Neural cell (in vitro differentiated cells): ENCODE measurements around the gene IGF1. TPM values are rescaled to one million over a fixed set of nuclear protein-coding genes. Genes with fewer than 3 reads are reported as not detected.

Experiments used
- H2AFZ ChIP-seq: fragments of 200-600, 300-800 bp; sonication (generic), shearing (Covaris generic); 2 replicates; pipeline ENCODE4 v1.6.0; 2014; ENCODE audit warnings: low read depth, mild to moderate bottlenecking, antibody characterized with exemption, low read length, moderate library complexity
- H3F3A ChIP-seq: fragments of 200-600 bp; shearing (Covaris generic); 2 replicates; pipeline ENCODE4 v1.6.1; 2016; ENCODE audit warnings: mild to moderate bottlenecking, moderate library complexity, mixed read lengths, antibody characterized with exemption, low read length; ENCODE audit not compliant: insufficient read depth, poor library complexity, severe bottlenecking
- H3K27ac ChIP-seq: fragments of 200-600, 300-800 bp; sonication (generic), shearing (Covaris generic); 2 replicates; pipeline ENCODE4 v1.5.1; 2014; ENCODE audit warnings: mild to moderate bottlenecking, low read length, moderate library complexity
- H3K27me3 ChIP-seq: fragments of 300-800, 200-600 bp; sonication (generic), shearing (Covaris generic); 2 replicates; pipeline ENCODE4 v1.6.0; 2014; ENCODE audit warnings: mild to moderate bottlenecking, low read depth, low read length, moderate library complexity; ENCODE audit not compliant: insufficient read depth
- H3K36me3 ChIP-seq: fragments of 300-800, 200-600 bp; sonication (generic), shearing (Covaris generic); 2 replicates; pipeline ENCODE4 v1.5.1; 2014; ENCODE audit warnings: mild to moderate bottlenecking, antibody characterized with exemption, low read length, moderate library complexity; ENCODE audit not compliant: insufficient read depth
- H3K4me2 ChIP-seq: fragments of 300-800, 200-600 bp; sonication (generic), shearing (Covaris generic); 2 replicates; pipeline ENCODE4 v1.6.0; 2014; ENCODE audit warnings: mild to moderate bottlenecking, low read length
- H3K4me3 ChIP-seq: fragments of 300-800, 200-600 bp; sonication (generic), shearing (Covaris generic); 2 replicates; pipeline ENCODE4 v1.5.1; 2014; ENCODE audit warnings: mild to moderate bottlenecking, low read length, moderate library complexity
- H3K79me2 ChIP-seq: fragments of 200-600 bp; shearing (Covaris generic); replicated peaks from 2 replicates; pipeline ENCODE4 v1.6.0; 2014; ENCODE audit warnings: mild to moderate bottlenecking, low read length, moderate library complexity; ENCODE audit not compliant: insufficient read depth
- H3K9ac ChIP-seq: fragments of 300-800, 200-600 bp; sonication (generic), shearing (Covaris generic); 2 replicates; pipeline ENCODE4 v1.6.1; 2016; ENCODE audit warnings: mild to moderate bottlenecking, low read length, mixed read lengths
- H3K9me2 ChIP-seq: fragments of 200-600 bp; shearing (Covaris generic); 2 replicates; pipeline ENCODE4 v1.6.1; 2016; ENCODE audit warnings: mild to moderate bottlenecking, low read length, mixed read lengths; ENCODE audit not compliant: insufficient read depth
- H3K9me3 ChIP-seq: fragments of 200-600, 300-800 bp; sonication (generic), shearing (Covaris generic); 2 replicates; pipeline ENCODE4 v1.6.1; 2016; ENCODE audit warnings: mild to moderate bottlenecking, mixed run types, low read length, moderate library complexity, mixed read lengths
- H4K20me1 ChIP-seq: fragments of 200-600 bp; shearing (Covaris generic); 2 replicates; pipeline ENCODE4 v1.6.1; 2016; ENCODE audit warnings: mild to moderate bottlenecking, mixed run types; ENCODE audit not compliant: insufficient read depth
- EP300 ChIP-seq: fragments of 450-650 bp; conservative IDR thresholded peaks from 2 replicates; pipeline ENCODE4 v1.6.1; 2014; ENCODE audit warnings: antibody characterized with exemption, mild to moderate bottlenecking, moderate library complexity; ENCODE audit not compliant: poor library complexity, severe bottlenecking
- EZH2 ChIP-seq: fragments of 200-600, 300-800 bp; shearing (Covaris generic), sonication (generic); IDR thresholded peaks from 2 replicates; pipeline ENCODE4 v1.6.1; 2014; ENCODE audit warnings: antibody characterized with exemption, low read length, borderline replicate concordance, mild to moderate bottlenecking; ENCODE audit not compliant: insufficient read depth, poor library complexity, severe bottlenecking
- MXI1 ChIP-seq: fragments of 450-650 bp; conservative IDR thresholded peaks from 2 replicates; pipeline ENCODE4 v1.6.1; 2014; ENCODE audit warnings: antibody characterized with exemption, mild to moderate bottlenecking; ENCODE audit not compliant: poor library complexity, severe bottlenecking
- POLR2AphosphoS5 ChIP-seq: IDR thresholded peaks from 2 replicates; pipeline ENCODE4 v1.6.1; 2012
- RAD21 ChIP-seq: fragments of 450-650 bp; conservative IDR thresholded peaks from 2 replicates; pipeline ENCODE4 v1.6.1; 2014; ENCODE audit warnings: antibody characterized with exemption, mild to moderate bottlenecking, moderate library complexity
- SMC3 ChIP-seq: fragments of 450-650 bp; conservative IDR thresholded peaks from 2 replicates; pipeline ENCODE4 v1.6.1; 2014; ENCODE audit warnings: antibody characterized with exemption, mild to moderate bottlenecking, moderate library complexity; ENCODE audit not compliant: poor library complexity
- TAF1 ChIP-seq: IDR thresholded peaks from 2 replicates; pipeline ENCODE4 v1.6.1; 2012; ENCODE audit warnings: low read depth
- polyA plus RNA-seq: library from polyadenylated mRNA; depleted of rRNA; stranded (reverse); fragments of >200 nt; gene quantifications from 2 replicates; pipeline ENCODE4 v1.2.3, GENCODE V29; 2014
- TF ChIP-seq, protein P1 (sequence below): fragments of 450-650 bp; IDR thresholded peaks from 2 replicates; pipeline ENCODE4 v1.5.1; 2014; ENCODE audit warnings: antibody characterized with exemption, mild to moderate bottlenecking, moderate library complexity; ENCODE audit not compliant: poor library complexity, severe bottlenecking
- TF ChIP-seq, protein P2 (sequence below): IDR thresholded peaks from 2 replicates; pipeline ENCODE4 v1.6.1; 2012; ENCODE audit warnings: borderline replicate concordance

IGF1 gene
- polyA plus RNA-seq, 1 donor from 2014 or later: not detected

DNA sequence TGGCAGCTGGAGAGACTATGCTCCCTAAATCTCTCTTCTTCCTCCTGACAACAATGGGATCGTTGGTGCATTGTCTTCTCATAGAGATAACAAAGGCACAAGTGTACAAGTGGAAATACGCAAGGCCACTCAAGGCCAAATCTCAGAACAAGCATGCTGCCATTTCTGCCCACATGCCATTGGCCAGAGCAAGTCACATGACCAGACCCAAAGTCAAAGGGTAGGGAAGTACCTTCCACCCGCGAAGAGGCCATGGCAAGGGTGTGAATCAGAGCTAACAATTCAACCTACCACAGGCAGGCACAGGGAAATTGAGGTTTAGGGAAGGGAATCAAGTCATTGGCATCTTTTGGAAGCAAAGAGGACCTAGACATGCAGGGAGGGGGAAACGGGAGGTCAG lies 38.5 kb upstream of the IGF1 start:
- H2AFZ ChIP-seq: no peak overlapping the region
- H3K4me2 ChIP-seq: no peak overlapping the region
- H3K79me2 ChIP-seq: no peaks in the 10 kb centered on the region
- no peak overlapping the region for H3K27ac ChIP-seq
- no peaks in the 10 kb centered on the region for H4K20me1 ChIP-seq
- H3K4me3 ChIP-seq: no peak overlapping the region
- H3K9ac ChIP-seq: no peak overlapping the region
- H3K9me2 ChIP-seq: no peaks in the 10 kb centered on the region
- TF ChIP-seq, protein P1, sequence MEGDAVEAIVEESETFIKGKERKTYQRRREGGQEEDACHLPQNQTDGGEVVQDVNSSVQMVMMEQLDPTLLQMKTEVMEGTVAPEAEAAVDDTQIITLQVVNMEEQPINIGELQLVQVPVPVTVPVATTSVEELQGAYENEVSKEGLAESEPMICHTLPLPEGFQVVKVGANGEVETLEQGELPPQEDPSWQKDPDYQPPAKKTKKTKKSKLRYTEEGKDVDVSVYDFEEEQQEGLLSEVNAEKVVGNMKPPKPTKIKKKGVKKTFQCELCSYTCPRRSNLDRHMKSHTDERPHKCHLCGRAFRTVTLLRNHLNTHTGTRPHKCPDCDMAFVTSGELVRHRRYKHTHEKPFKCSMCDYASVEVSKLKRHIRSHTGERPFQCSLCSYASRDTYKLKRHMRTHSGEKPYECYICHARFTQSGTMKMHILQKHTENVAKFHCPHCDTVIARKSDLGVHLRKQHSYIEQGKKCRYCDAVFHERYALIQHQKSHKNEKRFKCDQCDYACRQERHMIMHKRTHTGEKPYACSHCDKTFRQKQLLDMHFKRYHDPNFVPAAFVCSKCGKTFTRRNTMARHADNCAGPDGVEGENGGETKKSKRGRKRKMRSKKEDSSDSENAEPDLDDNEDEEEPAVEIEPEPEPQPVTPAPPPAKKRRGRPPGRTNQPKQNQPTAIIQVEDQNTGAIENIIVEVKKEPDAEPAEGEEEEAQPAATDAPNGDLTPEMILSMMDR: no peak
- no peak for TF ChIP-seq EP300
- no peak for TF ChIP-seq RAD21
- TF ChIP-seq, protein P2, sequence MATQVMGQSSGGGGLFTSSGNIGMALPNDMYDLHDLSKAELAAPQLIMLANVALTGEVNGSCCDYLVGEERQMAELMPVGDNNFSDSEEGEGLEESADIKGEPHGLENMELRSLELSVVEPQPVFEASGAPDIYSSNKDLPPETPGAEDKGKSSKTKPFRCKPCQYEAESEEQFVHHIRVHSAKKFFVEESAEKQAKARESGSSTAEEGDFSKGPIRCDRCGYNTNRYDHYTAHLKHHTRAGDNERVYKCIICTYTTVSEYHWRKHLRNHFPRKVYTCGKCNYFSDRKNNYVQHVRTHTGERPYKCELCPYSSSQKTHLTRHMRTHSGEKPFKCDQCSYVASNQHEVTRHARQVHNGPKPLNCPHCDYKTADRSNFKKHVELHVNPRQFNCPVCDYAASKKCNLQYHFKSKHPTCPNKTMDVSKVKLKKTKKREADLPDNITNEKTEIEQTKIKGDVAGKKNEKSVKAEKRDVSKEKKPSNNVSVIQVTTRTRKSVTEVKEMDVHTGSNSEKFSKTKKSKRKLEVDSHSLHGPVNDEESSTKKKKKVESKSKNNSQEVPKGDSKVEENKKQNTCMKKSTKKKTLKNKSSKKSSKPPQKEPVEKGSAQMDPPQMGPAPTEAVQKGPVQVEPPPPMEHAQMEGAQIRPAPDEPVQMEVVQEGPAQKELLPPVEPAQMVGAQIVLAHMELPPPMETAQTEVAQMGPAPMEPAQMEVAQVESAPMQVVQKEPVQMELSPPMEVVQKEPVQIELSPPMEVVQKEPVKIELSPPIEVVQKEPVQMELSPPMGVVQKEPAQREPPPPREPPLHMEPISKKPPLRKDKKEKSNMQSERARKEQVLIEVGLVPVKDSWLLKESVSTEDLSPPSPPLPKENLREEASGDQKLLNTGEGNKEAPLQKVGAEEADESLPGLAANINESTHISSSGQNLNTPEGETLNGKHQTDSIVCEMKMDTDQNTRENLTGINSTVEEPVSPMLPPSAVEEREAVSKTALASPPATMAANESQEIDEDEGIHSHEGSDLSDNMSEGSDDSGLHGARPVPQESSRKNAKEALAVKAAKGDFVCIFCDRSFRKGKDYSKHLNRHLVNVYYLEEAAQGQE: no peak
- no peak for TF ChIP-seq SMC3
- no peak for TF ChIP-seq TAF1
- no peak for TF ChIP-seq EZH2
- TF ChIP-seq MXI1: no peak
- TF ChIP-seq POLR2AphosphoS5: no peak
- no peaks in the 10 kb centered on the region for H3F3A ChIP-seq
- H3K9me3 ChIP-seq: no peaks in the 10 kb centered on the region
- no peaks in the 10 kb centered on the region for H3K36me3 ChIP-seq
- H3K27me3 ChIP-seq: no peaks in the 10 kb centered on the region

DNA sequence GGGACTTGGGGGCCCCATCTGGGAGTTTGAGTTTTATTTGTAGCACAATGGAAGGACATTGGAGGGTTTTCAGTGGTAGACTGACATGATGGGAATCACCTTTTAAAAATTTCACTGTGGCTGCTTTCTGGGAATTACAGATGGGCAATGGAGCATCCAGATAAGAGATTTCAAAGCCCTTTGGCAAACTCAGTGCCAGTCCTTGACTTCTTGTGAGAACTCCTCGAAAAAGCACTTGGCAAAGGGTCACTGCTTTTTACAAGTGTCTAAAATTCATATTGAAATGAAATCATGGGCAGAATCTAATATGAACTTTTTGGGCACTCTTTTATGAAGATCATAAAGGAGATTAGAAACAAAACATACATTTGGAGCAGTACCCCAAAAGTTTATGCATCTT lies 34.3 kb upstream of the IGF1 start:
- Histone ChIP-seq H3K27ac (no peak overlapping the region), H3K36me3 (no peaks in the 10 kb centered on the region), H2AFZ (no peak overlapping the region), H3K4me2 (no peak overlapping the region), H3F3A (no peaks in the 10 kb centered on the region), H3K4me3 (no peak overlapping the region), H4K20me1 (no peaks in the 10 kb centered on the region), H3K9me3 (no peaks in the 10 kb centered on the region), H3K9me2 (no peaks in the 10 kb centered on the region), H3K79me2 (no peaks in the 10 kb centered on the region), H3K9ac (no peak overlapping the region), H3K27me3 (no peaks in the 10 kb centered on the region)
- no peak for TF ChIP-seq TAF1
- TF ChIP-seq RAD21: no peak
- no peak for TF ChIP-seq EP300
- TF ChIP-seq, protein P2: no peak
- no peak for TF ChIP-seq POLR2AphosphoS5
- no peak for TF ChIP-seq MXI1
